B cell (primary cell): ENCODE results near the gene CLASP1. TPM values are rescaled to one million over a fixed set of nuclear protein-coding genes. Genes with fewer than 3 reads are reported as not detected.

Experiments used
- ATAC-seq: fragments of 200-7000 bp; cut with Tn5 transposase; one replicate; pipeline ENCODE4 v1.10.0; 2021; ENCODE audit warnings: low read depth, mild to moderate bottlenecking, moderate number of reproducible peaks, moderate library complexity
- CTCF ChIA-PET: fragments of 350-600 bp; sonication (Branson Sonifier 250); formaldehyde crosslinking; loops from one replicate; lab custom pipeline; 2021; ENCODE audit warnings: antibody characterized with exemption, inconsistent platforms; lab: Charles Lee
- POLR2A ChIA-PET: fragments of 350-600 bp; sonication (Branson Sonifier 250); formaldehyde crosslinking; loops from one replicate; lab custom pipeline; 2021; ENCODE audit warnings: antibody characterized with exemption; lab: Charles Lee
- DNase-seq: peaks from one replicate; pipeline ENCODE4 v3.0.0; 2013
- H2AFZ ChIP-seq: 2 replicates; pipeline ENCODE4 v1.6.1; 2012; ENCODE audit warnings: mild to moderate bottlenecking, low read depth, low read length; ENCODE audit not compliant: insufficient read depth, poor library complexity, severe bottlenecking
- H3K27ac ChIP-seq, 2 donors: 1 replicate in 1 of 2; 2 replicates in 1 of 2; pipeline ENCODE4 v1.5.1; 2012 to 2013; ENCODE audit warnings: low read length in 2 of 2, mild to moderate bottlenecking in 2 of 2, moderate library complexity in 1 of 2
- H3K27me3 ChIP-seq, 4 experiments: fragments of 200-600 bp in 1 of 4; sonication (generic) in 1 of 4; replicated peaks in 1 of 4; 1 replicate in 2 of 4; 2 replicates in 2 of 4; pipeline versions ENCODE4 v1.6.1 to v1.7.0; 2013 to 2016; ENCODE audit warnings: low read length in 3 of 4, mild to moderate bottlenecking in 2 of 4, mixed read lengths in 1 of 4, moderate library complexity in 1 of 4; ENCODE audit not compliant: insufficient read depth in 4 of 4, control insufficient read depth in 3 of 4; ENCODE audit errors: control extremely low read depth in 1 of 4
- H3K36me3 ChIP-seq, 2 experiments: replicated peaks in 1 of 2; 1 replicate in 1 of 2; 2 replicates in 1 of 2; pipeline versions ENCODE4 v1.6.1 to v1.7.1; 2013; ENCODE audit warnings: low read length in 1 of 2; ENCODE audit not compliant: insufficient read depth in 2 of 2, control insufficient read depth in 1 of 2; ENCODE audit errors: control extremely low read depth in 1 of 2, extremely low read depth in 1 of 2
- H3K4me1 ChIP-seq, 2 donors: fragments of 200-600 bp in 1 of 2; sonication (generic) in 1 of 2; 1 replicate in 1 of 2; 2 replicates in 1 of 2; pipeline versions ENCODE4 v1.5.1 to v1.6.1; 2013 to 2017; ENCODE audit warnings: low read length in 2 of 2; ENCODE audit not compliant: control insufficient read depth in 2 of 2, insufficient read depth in 2 of 2
- H3K4me2 ChIP-seq: replicated peaks from 2 replicates; pipeline ENCODE3; 2012; ENCODE audit warnings: mild to moderate bottlenecking, low read depth, low read length; ENCODE audit not compliant: poor library complexity, severe bottlenecking
- H3K4me3 ChIP-seq, 5 experiments: fragments of 200-600 bp in 1 of 5; sonication (generic) in 1 of 5; 1 replicate in 3 of 5; 2 replicates in 2 of 5; pipeline versions ENCODE4 v1.5.1 to v1.7.0; 2011 to 2016; ENCODE audit warnings: low read length in 4 of 5, mild to moderate bottlenecking in 4 of 5, low read depth in 2 of 5, control low read depth in 1 of 5, moderate library complexity in 1 of 5; ENCODE audit not compliant: insufficient read depth in 1 of 5; ENCODE audit errors: control extremely low read depth in 1 of 5, extremely low read depth in 1 of 5
- H3K79me2 ChIP-seq: fragments of 200-600 bp; sonication (generic); one replicate; pipeline ENCODE4 v1.6.0; 2016; ENCODE audit warnings: low read length; ENCODE audit not compliant: control insufficient read depth, insufficient read depth
- H3K9ac ChIP-seq: fragments of 200-600 bp; sonication (generic); 2 replicates; pipeline ENCODE4 v1.6.1; 2017; ENCODE audit warnings: mild to moderate bottlenecking, low read length, moderate library complexity
- H3K9me3 ChIP-seq, 3 donors: one replicate each; pipeline versions ENCODE4 v1.6.1 to v1.7.1; 2013; ENCODE audit warnings: low read length in 2 of 3; ENCODE audit not compliant: control insufficient read depth in 2 of 3, insufficient read depth in 1 of 3; ENCODE audit errors: control extremely low read depth in 1 of 3
- H4K20me1 ChIP-seq: 2 replicates; pipeline ENCODE4 v1.6.0; 2012; ENCODE audit warnings: mild to moderate bottlenecking, low read length; ENCODE audit not compliant: insufficient read depth, control insufficient read depth, poor library complexity, severe bottlenecking
- H3K27ac Mint-ChIP-seq: one replicate; pipeline ENCODE4 v1.8.0; 2021; ENCODE audit warnings: mixed read lengths
- H3K27me3 Mint-ChIP-seq: one replicate; pipeline ENCODE4 v1.8.0; 2021; ENCODE audit warnings: mixed read lengths
- H3K4me1 Mint-ChIP-seq: one replicate; pipeline ENCODE4 v1.8.0; 2021; ENCODE audit warnings: mixed read lengths
- H3K4me3 Mint-ChIP-seq: one replicate; pipeline ENCODE4 v1.8.0; 2021; ENCODE audit warnings: mixed read lengths
- H3K9me3 Mint-ChIP-seq: one replicate; pipeline ENCODE4 v1.8.0; 2022; ENCODE audit warnings: mixed read lengths; ENCODE audit not compliant: insufficient read depth
- CTCF ChIP-seq: fragments of 200-600 bp; IDR thresholded peaks from one replicate; pipeline ENCODE4 v1.8.0; 2022; ENCODE audit warnings: antibody characterized with exemption, mild to moderate bottlenecking
- EZH2 ChIP-seq: IDR thresholded peaks from 2 replicates; pipeline ENCODE4 v1.6.1; 2012; ENCODE audit warnings: borderline replicate concordance, low read depth, mild to moderate bottlenecking, moderate library complexity, low read length; ENCODE audit not compliant: insufficient read depth, poor library complexity, severe bottlenecking
- WGBS: methylation state at CpG from one replicate; pipeline ENCODE4 v1.1.5; 2013; ENCODE audit warnings: missing lambda C conversion rate; ENCODE audit not compliant: insufficient coverage; 5-methylcytosine and 5-hydroxymethylcytosine counted together
- intact Hi-C: fragments of 100-400 bp; cut with micrococcal nuclease; formaldehyde crosslinking; loops from one replicate; pipeline ENCODE4 v1.10.0; 2022
- polyA plus RNA-seq: library from polyadenylated mRNA; depleted of rRNA; stranded (reverse); fragments of >200 nt; gene quantifications from 2 replicates; pipeline ENCODE4 v1.2.3, GENCODE V29; 2012
- total RNA-seq, 2 donors: library from RNA; stranded (reverse); fragments of 120-200 nt in 1 of 2; gene quantifications; 1 replicate in 1 of 2; 2 replicates in 1 of 2; pipeline versions ENCODE4 v1.2.3 to v1.2.4, GENCODE V29; 2013 to 2022

CLASP1 gene
- total and polyA plus RNA-seq, 2 donors (not counting 1 experiment from before 2014, with no cell fraction given): 8.7 to 88.0 TPM

GRCh38 chr2:121293450-121294325, 355.6 kb downstream of the CLASP1 start:
- Histone ChIP-seq H4K20me1 (no peaks in the 10 kb centered on the region), H3K4me1 (no peaks in the 10 kb centered on the region), H2AFZ (no peak overlapping the region), H3K9ac (no peak overlapping the region), H3K9me3 (peaks cover 0 to 9% (median 0%) of the 10 kb centered on the region in 3 donors), H3K27me3 (peaks cover 0 to 3% (median 0%) of the 10 kb centered on the region in 4 experiments), H3K79me2 (no peaks in the 10 kb centered on the region), H3K4me2 (no peak overlapping the region), H3K4me3 (no peak overlapping the region), H3K36me3 (no peaks in the 10 kb centered on the region), H3K27ac (no peak overlapping the region)
- ATAC-seq: no peak
- ChIA-PET CTCF (no interaction called here), POLR2A (no interaction called here)
- WGBS: 75% methylated on average over 12 of the region's 14 CpGs
- no peak overlapping the region for H3K27ac Mint-ChIP-seq
- TF ChIP-seq EZH2: no peak
- TF ChIP-seq CTCF: no peak
- H3K9me3 Mint-ChIP-seq: no peaks in the 10 kb centered on the region
- no peak overlapping the region for H3K4me3 Mint-ChIP-seq
- no peaks in the 10 kb centered on the region for H3K4me1 Mint-ChIP-seq
- DNase-seq: no peak
- peaks cover 11% of the 10 kb centered on the region for H3K27me3 Mint-ChIP-seq
- intact Hi-C loops: no loop called here

- H3K9ac ChIP-seq: no peak overlapping the region
- Mint-ChIP-seq H3K27me3 (peaks cover 19% of the 10 kb centered on the region), H3K9me3 (no peaks in the 10 kb centered on the region), H3K4me3 (no peak overlapping the region), H3K4me1 (no peaks in the 10 kb centered on the region), H3K27ac (no peak overlapping the region)
- no peaks in the 10 kb centered on the region for H3K4me1 ChIP-seq
- H2AFZ ChIP-seq: no peak overlapping the region
- no peak overlapping the region for H3K27ac ChIP-seq
- H3K4me2 ChIP-seq: no peak overlapping the region
- DNase-seq (no peak), ATAC-seq (no peak)
- H4K20me1 ChIP-seq: no peaks in the 10 kb centered on the region
- no peaks in the 10 kb centered on the region for H3K36me3 ChIP-seq
- ChIA-PET CTCF (no interaction called here), POLR2A (no interaction called here)
- H3K9me3 ChIP-seq: peaks cover 0 to 7% (median 0%) of the 10 kb centered on the region in 3 donors
- H3K4me3 ChIP-seq: no peak overlapping the region
- H3K27me3 ChIP-seq: peaks cover 0 to 6% (median 0%) of the 10 kb centered on the region in 4 experiments
- H3K79me2 ChIP-seq: no peaks in the 10 kb centered on the region
- intact Hi-C loops: no loop called here
- 95% methylated on average over 5 of the region's 5 CpGs for WGBS
- TF ChIP-seq CTCF: no peak
- TF ChIP-seq EZH2: no peak
Observed at GRCh38 chr2:121291251-121291580, 358.0 kb downstream of the CLASP1 start.
